ENCODE data around the gene IFNGR1. TPM values are rescaled to one million over a fixed set of nuclear protein-coding genes. Genes with fewer than 3 reads are reported as not detected.
A peak's percentile ranks its signal among the peaks of the same experiment; 100 is the strongest.

The IFNGR1 gene
- total and polyA plus RNA-seq, 2 of the 13 experiments (the other 11 are each of a cell fraction or from before 2014, with no cell fraction given): 82.8 to 87.8 TPM

DNA sequence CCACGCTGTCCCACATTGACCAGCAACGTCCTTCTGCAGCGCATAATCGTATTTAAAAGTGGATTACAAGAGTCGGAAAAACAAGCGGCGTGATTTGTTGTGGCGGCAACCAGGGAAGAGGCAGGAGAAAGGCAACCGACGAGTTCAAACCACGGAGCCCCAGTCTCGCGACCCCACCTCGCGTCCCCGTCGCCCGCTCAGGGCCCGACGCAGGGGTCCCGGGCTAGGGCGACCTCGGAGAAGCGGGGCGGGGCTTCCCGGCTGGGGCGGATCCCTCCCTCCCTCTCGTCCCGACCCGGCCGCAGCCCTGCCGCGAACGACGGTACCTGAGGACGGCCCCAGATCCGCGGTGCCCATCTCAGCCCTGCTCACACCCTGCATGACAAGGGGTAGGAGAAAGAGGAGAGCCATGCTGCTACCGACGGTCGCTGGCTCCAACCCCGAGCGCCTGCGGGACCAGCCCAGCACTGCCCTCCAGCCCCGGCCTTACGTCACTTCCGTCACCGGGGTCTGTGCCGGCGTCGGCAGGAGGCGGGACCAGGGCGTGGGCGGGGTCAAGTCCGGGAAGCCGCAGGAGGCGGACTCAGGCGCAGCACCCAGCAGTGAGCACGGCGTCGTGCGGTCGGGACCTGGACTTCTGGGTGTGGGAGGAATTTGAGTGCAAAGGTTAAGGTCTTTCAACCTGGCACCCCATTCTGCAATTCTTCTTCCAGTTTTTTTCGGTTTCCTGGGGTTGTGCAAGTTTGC is at the start of gene IFNGR1 (continued):
- TF ChIP-seq, protein P1, sequence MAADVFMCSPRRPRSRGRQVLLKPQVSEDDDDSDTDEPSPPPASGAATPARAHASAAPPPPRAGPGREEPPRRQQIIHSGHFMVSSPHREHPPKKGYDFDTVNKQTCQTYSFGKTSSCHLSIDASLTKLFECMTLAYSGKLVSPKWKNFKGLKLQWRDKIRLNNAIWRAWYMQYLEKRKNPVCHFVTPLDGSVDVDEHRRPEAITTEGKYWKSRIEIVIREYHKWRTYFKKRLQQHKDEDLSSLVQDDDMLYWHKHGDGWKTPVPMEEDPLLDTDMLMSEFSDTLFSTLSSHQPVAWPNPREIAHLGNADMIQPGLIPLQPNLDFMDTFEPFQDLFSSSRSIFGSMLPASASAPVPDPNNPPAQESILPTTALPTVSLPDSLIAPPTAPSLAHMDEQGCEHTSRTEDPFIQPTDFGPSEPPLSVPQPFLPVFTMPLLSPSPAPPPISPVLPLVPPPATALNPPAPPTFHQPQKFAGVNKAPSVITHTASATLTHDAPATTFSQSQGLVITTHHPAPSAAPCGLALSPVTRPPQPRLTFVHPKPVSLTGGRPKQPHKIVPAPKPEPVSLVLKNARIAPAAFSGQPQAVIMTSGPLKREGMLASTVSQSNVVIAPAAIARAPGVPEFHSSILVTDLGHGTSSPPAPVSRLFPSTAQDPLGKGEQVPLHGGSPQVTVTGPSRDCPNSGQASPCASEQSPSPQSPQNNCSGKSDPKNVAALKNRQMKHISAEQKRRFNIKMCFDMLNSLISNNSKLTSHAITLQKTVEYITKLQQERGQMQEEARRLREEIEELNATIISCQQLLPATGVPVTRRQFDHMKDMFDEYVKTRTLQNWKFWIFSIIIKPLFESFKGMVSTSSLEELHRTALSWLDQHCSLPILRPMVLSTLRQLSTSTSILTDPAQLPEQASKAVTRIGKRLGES (CRISPR knock-in tag; IDR thresholded peaks at IDR 0.05; ENCODE audit: borderline replicate concordance): peak; percentile 72; the same call in 1 of the 2 replicates
- TF ChIP-seq RBAK (CRISPR knock-in tag; IDR thresholded peaks at IDR 0.05) (0 out of 2 replicates have a peak, but pooled peaks have one; percentile 7), MAZ (IDR thresholded peaks at IDR 0.05; ENCODE audit: borderline replicate concordance, low read depth, low read length) (peak; percentile 65; the same call in 1 of the 2 replicates), MAZ (CRISPR knock-in tag; IDR thresholded peaks at IDR 0.05; ENCODE audit: low read depth) (peak; percentile 92), EP300 (IDR thresholded peaks at IDR 0.05; ENCODE audit: low read depth in 2 of 2, low read length in 2 of 2) (peak in 1 of 2 experiments; percentile 81; a peak in 3 of 4 replicates), EP300 (CRISPR knock-in tag; IDR thresholded peaks at IDR 0.05; ENCODE audit: borderline replicate concordance) (peak; percentile 76), ZNF235 (CRISPR knock-in tag; IDR thresholded peaks at IDR 0.05; ENCODE audit: borderline replicate concordance) (peak; percentile 64; the same call in 1 of the 2 replicates), ZNF672 (CRISPR knock-in tag; IDR thresholded peaks at IDR 0.05) (0 out of 2 replicates have a peak, but pooled peaks have one; percentile 29), NPAS2 (CRISPR knock-in tag; IDR thresholded peaks at IDR 0.05; ENCODE audit: borderline replicate concordance) (no peak), NR2F2 (IDR thresholded peaks at IDR 0.05; ENCODE audit: borderline replicate concordance, low read depth) (peak; percentile 82), BRCA1 (CRISPR knock-in tag; IDR thresholded peaks at IDR 0.05) (no peak), NFKBIZ (CRISPR knock-in tag; IDR thresholded peaks at IDR 0.05) (peak; percentile 32; the same call in 1 of the 2 replicates), CC2D1A (CRISPR knock-in tag; IDR thresholded peaks at IDR 0.05) (0 out of 2 replicates have a peak, but pooled peaks have one; percentile 80), ZNF121 (CRISPR knock-in tag; IDR thresholded peaks at IDR 0.05) (peak; percentile 59), ZNF552 (CRISPR knock-in tag; IDR thresholded peaks at IDR 0.05; ENCODE audit: borderline replicate concordance) (0 out of 2 replicates have a peak, but pooled peaks have one; percentile 15)
- TF ChIP-seq, protein P2, sequence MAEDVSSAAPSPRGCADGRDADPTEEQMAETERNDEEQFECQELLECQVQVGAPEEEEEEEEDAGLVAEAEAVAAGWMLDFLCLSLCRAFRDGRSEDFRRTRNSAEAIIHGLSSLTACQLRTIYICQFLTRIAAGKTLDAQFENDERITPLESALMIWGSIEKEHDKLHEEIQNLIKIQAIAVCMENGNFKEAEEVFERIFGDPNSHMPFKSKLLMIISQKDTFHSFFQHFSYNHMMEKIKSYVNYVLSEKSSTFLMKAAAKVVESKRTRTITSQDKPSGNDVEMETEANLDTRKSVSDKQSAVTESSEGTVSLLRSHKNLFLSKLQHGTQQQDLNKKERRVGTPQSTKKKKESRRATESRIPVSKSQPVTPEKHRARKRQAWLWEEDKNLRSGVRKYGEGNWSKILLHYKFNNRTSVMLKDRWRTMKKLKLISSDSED (CRISPR knock-in tag; IDR thresholded peaks at IDR 0.05): no peak
- TF ChIP-seq, protein P3, sequence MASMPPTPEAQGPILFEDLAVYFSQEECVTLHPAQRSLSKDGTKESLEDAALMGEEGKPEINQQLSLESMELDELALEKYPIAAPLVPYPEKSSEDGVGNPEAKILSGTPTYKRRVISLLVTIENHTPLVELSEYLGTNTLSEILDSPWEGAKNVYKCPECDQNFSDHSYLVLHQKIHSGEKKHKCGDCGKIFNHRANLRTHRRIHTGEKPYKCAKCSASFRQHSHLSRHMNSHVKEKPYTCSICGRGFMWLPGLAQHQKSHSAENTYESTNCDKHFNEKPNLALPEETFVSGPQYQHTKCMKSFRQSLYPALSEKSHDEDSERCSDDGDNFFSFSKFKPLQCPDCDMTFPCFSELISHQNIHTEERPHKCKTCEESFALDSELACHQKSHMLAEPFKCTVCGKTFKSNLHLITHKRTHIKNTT (CRISPR knock-in tag; IDR thresholded peaks at IDR 0.05): no peak
- TF ChIP-seq, protein P4, sequence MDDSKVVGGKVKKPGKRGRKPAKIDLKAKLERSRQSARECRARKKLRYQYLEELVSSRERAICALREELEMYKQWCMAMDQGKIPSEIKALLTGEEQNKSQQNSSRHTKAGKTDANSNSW (CRISPR knock-in tag; IDR thresholded peaks at IDR 0.05; ENCODE audit: borderline replicate concordance): peak; percentile 63; the same call in 1 of the 2 replicates
- TF ChIP-seq, protein P5, sequence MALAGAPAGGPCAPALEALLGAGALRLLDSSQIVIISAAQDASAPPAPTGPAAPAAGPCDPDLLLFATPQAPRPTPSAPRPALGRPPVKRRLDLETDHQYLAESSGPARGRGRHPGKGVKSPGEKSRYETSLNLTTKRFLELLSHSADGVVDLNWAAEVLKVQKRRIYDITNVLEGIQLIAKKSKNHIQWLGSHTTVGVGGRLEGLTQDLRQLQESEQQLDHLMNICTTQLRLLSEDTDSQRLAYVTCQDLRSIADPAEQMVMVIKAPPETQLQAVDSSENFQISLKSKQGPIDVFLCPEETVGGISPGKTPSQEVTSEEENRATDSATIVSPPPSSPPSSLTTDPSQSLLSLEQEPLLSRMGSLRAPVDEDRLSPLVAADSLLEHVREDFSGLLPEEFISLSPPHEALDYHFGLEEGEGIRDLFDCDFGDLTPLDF (CRISPR knock-in tag; IDR thresholded peaks at IDR 0.05): no peak; the same call in 1 of the 2 replicates
- TF ChIP-seq, protein P6, sequence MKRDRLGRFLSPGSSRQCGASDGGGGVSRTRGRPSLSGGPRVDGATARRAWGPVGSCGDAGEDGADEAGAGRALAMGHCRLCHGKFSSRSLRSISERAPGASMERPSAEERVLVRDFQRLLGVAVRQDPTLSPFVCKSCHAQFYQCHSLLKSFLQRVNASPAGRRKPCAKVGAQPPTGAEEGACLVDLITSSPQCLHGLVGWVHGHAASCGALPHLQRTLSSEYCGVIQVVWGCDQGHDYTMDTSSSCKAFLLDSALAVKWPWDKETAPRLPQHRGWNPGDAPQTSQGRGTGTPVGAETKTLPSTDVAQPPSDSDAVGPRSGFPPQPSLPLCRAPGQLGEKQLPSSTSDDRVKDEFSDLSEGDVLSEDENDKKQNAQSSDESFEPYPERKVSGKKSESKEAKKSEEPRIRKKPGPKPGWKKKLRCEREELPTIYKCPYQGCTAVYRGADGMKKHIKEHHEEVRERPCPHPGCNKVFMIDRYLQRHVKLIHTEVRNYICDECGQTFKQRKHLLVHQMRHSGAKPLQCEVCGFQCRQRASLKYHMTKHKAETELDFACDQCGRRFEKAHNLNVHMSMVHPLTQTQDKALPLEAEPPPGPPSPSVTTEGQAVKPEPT (CRISPR knock-in tag; IDR thresholded peaks at IDR 0.05; ENCODE audit: low read depth): no peak; the same call in 1 of the 2 replicates

Measured in HepG2 (cell line).